T-helper 22 cell (primary cell): Measurements from ENCODE around the gene HMGN3.

Experiments
- DNase-seq: peaks from one replicate; pipeline ENCODE4 v3.0.0-alpha.2; 2020; ENCODE audit warnings: low read depth

Gene HMGN3

DNA sequence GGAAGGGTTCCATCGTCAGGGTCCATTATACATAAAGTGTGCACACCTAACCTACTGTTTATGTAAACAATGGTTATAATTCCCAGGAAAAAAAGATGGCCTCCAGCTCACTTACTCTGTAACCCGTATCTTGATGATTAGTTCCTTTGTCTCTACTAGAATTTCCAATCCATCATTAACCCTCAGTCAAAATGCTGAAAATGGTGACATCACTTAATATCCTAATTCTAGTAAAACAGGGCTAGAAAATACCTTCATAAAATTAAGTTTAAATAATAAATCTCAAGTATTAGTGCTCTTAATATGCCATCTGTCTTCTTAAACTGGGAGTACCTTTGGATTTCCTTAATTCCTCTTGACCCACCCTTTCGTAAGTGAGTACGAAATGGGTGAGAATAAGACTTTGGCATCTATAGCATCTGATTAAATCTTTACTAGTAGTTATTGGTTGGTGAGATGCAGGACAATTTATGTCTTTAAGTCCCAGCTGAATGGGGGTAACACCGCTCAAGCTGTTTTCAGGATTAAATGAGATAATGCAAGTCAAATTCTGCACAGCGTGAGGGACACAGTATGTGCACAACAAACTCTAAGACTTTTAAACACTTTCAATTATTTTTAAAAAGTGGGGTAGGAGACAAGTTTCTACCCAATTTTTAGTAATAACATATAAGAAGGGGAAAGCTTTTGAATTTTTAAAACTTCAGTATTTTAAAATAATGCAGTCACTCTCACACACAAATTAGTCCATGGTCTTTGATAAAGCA lies 1.6 kb downstream of the HMGN3 start:
- no peak for DNase-seq

DNA sequence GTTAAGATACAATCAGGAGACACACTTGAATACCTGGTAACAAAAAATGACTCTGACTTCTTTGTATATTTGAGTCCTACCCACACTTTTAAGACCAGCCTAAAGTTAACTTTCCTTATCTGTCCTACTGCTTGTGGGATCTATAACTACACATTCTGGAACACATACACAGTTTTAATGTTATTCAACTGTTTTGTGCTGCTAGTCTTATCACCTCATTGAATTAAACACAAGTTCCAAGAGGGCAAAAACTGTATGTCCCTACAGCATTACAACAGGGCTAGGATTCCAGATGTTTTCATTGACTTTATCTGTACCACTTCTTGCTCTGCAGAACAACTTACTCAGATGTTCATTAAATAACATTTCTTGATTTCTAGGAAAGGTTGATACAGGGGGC lies 2.8 kb downstream of the HMGN3 start:
- DNase-seq = no peak

DNA sequence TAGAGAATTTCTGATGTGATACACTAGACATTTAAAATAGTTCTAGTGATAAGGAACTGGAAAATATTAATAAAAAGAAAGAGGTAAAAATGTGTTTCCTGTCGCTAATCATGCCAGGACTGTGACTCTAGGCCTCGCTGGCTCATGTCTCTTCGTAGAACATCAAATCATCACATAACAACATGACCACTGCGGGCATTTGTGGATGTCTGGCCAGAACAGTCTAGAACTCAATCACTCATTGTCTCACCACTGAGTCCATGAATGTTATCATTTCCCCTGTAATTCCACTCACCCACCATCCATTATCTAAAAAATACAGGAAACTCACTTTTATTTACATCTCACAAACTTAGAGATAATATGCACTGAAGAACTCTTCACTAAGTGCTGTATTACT lies 3.4 kb downstream of the HMGN3 start:
- DNase-seq = no peak

DNA sequence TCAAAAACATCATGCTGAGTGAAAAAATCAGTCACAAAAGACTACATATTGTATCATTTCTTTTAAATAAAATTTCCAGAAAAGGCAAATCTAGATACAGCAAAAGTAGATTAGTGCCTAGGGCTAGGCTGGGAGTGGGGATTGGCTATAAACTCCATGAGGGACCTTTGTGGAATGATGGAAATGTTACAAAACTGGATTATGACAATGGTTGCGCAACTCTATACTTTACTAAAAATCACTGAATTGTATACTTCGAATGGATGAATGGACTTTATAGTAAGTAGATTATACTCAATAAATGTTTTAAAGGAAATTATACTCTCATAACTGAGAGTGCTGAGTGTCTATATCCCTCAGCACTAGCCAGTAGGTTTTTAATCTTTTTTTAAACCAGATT lies 4.3 kb downstream of the HMGN3 start:
- no peak for DNase-seq

DNA sequence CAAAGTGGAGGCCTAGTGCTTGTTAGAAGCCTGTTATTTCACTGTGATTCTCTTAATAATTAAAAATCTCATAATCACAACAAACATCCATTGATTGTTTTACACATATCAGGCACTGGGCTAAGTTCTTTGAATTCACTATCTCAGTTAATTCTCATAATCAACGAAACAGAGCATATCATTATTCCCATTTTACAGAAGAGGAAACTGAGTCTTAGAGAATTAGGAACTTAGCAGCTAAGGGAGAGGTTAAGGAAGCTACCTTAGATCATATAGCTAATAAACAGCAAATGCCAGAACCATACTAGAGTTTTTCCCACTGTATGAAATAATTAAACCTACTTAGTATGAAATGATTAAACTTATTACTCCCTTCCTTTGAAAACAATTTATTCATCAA lies 7.0 kb downstream of the HMGN3 start:
- DNase-seq = no peak

DNA sequence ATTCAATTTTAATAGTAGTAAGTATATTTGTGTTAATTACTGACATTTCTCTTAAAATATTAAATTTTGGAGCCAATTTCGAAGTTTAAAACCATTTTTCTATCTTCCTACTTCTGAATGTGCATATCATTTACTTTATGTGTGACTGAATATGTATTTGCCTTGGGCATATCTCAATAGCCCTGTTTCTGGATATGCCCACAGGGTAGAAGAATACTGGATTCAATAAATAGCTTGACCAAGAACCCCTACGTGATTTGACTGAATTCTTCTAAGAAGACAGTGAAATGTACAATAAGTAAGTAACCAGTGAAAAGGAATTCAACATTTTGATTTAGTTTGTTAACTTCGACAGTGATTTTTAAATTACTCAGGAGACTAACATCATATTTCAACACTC lies 7.8 kb downstream of the HMGN3 start:
- no peak for DNase-seq

DNA sequence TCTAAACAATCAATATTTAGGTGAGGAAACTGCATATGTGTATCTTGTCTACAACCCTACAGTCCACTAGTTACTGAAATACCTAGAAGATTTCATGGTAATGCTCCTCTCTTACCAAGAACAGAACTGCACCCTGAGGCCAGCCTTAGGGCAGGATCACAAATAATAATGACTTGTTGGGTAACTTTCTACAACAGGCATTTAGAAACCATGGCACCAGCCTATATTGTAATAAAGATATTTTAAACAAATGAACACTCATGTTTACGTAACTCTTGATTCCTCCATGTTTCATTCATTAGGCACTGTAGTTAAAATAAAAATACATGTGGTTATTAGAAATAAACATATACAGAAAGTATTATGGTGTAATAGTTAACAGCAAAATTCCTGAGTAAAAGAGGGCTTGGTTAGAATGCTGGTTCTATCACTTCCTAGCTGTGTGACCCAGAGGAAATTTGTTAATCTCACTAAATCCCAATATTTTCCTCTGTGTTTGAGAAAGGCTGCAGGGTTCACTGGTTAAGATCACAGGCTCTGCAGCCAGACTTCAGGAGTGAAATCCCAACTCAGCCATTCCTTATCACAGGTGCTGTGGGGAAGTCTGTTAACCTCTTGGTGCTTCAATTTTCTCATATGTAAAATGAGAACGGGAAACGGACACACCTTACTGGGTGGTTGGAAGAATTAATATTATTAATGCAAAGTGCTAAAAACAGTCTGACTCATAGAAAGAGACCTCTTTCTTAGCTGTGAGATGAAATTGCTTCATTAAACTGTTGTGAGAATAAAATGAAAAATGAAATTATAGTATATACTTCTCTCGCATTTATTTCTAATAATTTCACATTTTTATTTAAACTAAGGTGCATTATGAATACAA lies 8.5 kb downstream of the HMGN3 start:
- DNase-seq = no peak

DNA sequence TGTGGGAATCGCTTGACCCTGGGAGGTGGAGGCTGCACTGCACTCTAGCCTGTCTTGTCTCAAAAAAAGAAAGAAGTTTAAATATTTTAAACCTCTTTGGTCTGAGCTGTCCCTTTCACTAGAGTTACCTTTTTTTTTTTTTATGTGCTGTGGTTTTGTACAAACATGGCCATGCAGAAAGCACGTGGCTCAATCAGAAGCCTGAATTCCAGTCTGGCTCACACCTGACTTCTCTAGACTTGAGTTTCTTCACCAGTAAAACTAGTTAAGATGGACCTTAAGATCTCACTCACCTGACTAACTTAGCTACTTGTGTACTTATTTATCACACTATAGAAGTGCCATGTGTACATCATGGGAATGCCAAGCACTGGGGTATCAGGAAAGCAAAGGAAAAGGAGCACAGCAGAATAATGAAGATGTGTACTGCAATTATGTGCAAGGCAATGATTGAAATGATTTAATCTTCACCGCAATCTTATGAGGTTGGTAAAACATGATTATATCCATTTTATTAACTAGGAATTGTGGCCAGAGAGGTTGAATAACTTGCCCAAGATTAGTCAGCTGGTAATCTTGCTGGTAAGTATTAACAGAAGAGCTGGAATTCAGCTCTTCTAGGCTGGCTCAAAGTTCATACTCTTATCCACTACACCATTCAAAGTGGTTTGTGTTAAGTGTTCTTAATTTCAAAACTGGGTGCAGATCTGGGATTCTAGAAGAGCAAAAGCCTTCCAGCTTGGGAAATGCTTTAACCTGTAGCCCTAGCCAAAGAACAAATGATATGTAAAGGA lies 10.7 kb downstream of the HMGN3 start:
- DNase-seq = no peak

DNA sequence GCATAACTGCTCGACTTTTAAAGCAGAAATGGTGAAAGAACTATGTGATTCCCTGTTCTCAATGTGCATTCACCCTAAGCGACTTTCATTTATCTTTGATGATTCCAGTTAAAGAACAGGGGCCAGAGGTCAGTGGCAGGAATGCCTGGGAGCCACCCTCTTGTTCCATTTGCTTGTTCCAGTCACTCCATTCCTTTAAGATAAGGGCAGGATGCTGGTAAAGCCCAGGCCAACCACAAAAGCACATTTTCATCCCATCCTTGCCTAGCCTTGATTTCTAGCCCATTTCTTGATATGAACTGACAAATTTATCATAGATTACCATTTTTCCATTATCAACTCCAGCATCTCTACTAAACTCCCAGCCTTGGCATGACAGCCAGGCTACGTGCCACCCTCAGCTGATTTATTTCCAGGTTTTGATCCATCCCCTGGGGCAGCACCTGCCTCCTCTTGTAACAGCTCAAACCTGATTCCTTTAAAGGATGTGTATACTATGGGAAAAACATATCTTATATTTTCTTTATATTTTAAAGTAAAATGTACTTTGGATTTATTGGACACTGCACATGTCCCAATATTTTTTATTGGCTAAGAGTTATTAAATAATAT lies 19.2 kb downstream of the HMGN3 start:
- no peak for DNase-seq

DNA sequence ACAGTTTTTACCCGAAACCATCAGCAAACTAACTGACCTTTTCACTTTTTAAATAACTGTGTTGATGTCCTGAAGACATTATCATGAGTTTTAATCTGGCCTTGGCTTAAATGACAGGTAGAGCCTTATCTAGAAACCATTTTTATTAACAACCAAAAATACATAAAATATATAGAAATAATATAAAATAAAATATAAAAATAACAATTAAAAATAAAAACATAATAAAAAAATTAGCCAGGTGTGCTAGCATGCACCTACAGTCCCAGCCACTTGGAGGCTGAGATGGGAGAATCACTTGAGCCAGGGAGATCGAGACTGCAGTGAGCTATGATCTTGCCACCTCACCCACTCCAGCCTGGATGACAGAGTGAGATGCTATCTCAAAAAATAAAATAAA lies 21.6 kb downstream of the HMGN3 start:
- DNase-seq = no peak

DNA sequence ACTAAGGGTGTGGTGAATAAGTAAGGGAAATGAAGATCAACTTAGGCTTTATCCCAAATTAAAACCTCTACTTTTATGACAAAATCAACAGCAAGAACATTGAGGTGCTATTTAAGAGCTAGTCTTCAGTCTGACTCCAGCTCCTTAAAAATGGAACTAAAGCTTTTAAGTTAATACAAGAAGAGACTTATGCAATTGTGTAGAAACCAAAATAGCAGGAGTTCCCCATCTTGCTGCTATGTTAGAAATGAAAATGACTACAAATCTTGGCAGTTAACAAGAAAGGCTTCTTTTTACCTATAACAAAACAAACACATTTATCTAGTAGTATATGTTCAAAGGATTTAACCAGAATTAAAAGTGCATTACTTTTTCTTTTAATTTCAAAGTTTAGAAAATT lies 25.7 kb downstream of the HMGN3 start:
- DNase-seq = no peak

DNA sequence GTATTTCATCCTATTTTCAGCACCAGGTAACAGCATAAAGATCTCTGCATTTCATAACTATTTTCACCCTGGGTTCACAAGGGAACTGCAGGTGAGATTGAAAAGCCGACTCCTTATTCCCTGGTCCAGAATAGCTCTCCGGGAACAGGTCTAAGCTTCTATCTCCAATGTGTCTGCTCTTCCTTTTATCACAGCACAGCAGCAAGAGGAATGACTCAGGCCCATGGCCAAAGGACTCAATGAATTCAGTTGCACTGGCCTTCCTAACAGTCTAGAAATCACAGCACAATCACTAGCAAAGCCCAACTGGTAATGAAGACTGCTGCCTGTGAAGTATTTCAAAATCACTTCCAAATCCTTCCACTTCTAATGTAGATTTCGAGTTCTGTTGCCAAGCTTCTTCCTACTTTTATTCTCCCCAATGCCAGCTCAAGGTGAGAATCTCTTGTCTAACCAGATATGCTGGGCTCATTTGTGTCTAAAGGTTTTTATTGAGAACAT lies 30.7 kb downstream of the HMGN3 start:
- DNase-seq = no peak

DNA sequence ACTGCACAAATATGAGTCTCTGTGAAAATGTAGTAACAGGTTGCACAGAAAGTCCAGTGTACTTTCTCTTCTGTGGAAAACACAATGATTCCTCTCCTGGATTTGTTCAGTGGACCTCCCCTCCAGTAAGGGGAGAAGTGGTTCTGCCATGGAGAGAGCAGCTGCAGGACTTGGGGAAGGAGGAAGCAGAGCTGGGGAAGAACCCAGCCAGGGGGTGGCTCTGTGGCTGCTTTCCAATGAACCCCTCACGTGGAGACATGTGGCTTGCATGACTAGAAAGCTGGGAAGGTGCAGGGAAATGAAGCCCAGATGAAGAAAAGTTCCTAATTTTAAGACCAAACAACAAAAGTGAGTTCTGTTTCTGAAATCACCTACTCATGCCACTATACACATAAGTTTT lies 31.9 kb downstream of the HMGN3 start:
- no peak for DNase-seq

DNA sequence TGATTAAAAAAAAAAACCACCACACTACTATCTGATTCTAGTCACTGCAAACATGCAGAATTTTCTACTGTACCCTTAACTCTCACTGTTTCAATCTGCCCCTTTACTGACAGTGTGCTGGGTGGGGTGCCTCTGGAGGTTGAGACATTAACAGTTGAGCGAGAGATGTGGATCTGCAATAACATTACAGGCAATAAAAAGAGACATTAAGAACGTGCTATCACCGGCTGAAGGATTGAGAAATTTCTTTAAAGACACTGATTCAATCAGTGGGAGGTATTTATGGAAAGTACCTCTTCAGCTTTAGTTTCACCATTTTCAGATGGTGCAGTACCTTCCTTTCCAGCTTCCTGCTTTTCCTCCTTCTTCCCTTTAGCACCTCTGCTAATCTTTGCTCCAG lies 32.5 kb downstream of the HMGN3 start:
- DNase-seq = no peak

DNA sequence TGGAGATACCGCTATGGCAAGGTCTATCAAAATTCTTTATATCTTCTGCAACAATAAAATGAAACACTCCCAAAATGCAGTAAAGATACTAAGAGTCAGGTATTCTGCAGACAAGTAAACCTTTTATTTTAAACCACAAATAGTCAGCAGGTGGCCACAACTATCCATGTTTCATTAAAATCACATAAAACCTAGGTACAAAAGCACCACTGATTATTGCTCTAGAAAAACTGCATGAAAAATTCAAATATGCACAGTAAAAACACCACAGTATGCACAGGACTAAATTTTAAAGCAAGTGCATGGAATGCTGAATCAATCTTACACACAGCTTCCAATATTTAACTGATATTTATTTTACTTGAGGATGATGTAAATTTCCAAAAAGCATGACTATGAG lies 33.3 kb downstream of the HMGN3 start:
- no peak for DNase-seq

DNA sequence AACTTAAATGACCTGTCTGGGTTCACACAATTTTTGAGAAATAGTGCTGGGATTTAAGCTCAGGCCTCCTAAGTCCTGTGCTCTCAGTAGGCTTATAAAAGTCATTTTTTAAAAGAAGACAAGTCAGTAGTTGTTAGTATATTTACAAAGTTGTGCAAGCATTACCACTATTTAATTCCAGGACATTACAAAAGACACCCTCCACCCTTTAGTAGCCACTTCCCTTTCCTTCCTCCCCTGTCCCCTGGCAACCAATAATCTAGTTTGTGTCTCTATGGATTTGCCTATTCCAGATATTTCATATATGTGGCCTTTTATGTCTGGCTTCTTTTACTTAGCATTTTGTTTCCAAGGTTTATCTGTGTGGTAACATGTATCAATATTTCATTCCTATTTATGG lies 37.6 kb downstream of the HMGN3 start:
- DNase-seq = no peak

DNA sequence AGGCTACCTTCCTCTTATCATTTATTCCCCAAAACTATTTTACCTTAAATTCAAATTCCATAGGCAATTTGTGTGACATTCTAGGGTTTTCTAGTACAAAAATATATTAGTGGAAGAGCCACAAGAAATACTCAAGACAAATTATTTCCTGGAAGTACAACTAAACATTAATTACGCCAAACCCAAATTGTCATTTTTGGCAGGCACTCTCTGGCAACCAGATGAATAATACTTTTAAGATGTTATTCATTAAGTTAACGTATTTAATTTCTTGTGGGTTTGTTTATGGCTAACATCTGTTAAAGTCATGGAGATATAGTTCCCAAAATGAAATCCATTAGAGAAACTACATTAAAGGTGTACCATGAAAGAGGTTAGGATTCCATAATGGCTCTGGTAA lies 40.5 kb downstream of the HMGN3 start:
- no peak for DNase-seq

DNA sequence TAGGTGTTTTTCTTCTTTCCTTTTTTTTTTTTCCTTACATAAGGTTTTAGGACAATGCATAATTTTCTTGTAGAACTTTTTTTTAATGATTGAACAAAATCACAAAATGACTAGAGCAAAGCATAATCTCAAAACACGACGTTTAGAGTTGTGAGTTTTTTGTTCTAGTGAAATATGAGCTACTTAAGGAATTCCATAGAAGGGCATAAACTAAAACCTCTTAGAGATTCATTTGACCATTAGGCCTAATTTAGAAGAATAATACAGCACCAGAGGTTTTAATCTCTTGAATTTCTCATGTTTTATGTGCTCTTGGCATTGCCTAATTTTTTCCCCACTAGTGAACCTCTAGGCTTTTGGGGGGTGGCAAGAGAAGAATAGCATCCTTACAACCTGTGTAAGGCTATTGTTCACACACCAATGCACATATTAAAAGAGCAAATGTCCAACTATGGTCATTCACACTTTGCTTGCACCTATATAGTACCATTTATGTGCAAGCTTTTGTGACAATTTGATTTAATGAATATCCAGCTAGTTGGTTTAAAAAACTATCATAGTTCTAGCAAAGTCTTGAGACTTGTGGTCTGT lies 44.6 kb downstream of the HMGN3 start:
- no peak for DNase-seq

DNA sequence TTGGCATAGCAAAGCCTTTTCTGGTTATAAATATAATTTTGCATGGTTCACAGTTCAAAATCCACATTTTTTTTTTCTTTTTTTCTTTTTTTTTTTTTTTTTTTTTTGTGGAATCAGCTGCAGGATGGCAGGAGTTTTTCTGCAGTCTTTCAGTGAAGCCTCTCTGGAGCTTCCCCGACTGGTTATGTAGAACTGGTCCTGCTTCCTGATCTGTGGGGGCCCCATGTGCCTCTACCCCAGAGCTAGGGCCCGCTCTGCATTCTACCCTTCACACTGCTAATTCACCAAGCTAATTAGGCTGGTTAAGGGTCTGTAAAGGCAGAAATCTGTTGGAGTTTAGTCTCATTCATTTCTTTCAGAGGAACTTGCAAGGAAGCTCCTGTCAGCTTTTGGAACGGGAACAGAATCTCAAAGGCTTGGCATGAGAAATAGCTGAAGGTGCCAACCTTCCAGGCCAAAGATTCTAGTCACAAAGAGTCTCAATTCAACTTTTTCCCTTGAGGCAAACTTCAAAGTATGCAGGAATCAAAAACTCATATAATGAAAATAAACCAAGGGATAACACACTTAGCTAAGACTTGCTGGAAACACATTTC lies 45.5 kb downstream of the HMGN3 start:
- DNase-seq = no peak

DNA sequence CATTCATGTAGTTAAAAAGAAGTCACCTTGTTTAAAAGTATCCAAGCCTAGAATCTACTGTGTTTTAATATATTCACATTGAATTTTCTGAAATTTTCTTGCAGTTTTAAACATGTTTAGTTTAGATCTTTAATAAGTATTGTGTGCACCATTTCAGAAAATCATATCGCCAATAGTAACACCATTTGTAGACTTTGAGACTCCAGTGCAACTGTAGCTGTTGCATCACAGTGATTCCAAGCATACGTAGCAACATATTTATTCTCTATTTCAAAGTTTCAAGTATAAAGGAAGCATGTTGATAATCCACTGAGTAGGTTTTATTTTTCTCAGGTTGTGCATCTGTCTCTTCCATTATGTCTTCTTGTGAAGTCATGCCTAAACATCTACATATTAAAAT lies 46.4 kb downstream of the HMGN3 start:
- no peak for DNase-seq

DNA sequence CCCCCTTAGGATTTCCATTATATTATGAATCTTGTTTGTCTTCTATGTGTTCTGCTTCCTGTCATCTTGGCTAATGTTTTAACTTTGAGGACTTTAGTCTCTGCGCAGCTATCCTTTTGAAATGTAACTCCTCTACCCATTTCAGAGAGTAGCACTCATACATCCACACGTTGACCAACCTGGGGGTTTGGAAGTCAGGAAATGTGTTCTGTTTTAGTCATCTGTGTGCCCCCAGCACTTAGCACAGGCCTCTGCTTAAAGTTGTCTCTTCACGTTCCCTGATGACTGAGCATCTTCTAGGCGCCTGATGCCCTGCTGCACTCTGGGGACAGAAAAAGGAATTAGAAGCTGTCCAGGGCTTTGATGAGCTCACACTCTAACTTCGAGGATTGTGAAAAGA lies 47.9 kb downstream of the HMGN3 start:
- DNase-seq = no peak
